Esophagus muscularis mucosa (tissue), 3 donors: Measurements from ENCODE around the gene SPATA33.

ENCODE experiments used
- POLR2A ChIP-seq: fragments of 450-650 bp; IDR thresholded peaks from one replicate; pipeline ENCODE4 v1.6.1; 2017; ENCODE audit warnings: antibody characterized with exemption, moderate library complexity, mild to moderate bottlenecking, low read depth
- POLR2AphosphoS5 ChIP-seq, 2 donors: sonication (generic); formaldehyde crosslinking; IDR thresholded peaks; one replicate each; pipeline ENCODE4 v1.6.1; 2017; ENCODE audit warnings: antibody characterized with exemption in 2 of 2
- TF ChIP-seq, protein P1 (sequence below), 3 experiments: fragments of 200-600 bp in 2 of 3; fragments of 450-650 bp in 1 of 3; sonication (generic) in 2 of 3; IDR thresholded peaks; one replicate each; pipeline ENCODE4 v1.5.1; 2017 to 2019; ENCODE audit warnings: antibody characterized with exemption in 3 of 3, mild to moderate bottlenecking in 2 of 3, moderate library complexity in 1 of 3

DNA sequence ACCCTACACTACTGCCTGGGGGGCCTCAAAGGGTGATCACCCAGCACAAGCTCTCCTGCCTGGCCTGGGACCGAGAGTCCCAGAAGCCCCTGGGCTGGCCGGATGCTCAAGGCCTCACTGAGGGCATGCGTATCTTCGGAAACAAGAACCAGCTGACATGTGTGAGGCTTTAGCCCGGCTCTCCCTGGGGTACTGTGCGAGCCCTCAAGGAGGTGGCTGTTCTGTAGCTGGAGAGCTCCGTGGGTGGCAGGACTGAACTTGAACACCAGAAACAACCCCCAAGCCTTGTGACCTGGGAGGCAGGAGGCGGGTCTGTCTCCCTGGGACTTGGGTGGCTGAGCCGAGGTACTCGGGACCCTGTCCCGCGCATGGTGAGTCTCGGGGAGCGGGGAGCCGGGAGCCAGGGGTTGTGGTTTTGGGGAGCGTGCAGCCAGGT, 37.2 kb upstream of the SPATA33 start:
- TF ChIP-seq, protein P1, sequence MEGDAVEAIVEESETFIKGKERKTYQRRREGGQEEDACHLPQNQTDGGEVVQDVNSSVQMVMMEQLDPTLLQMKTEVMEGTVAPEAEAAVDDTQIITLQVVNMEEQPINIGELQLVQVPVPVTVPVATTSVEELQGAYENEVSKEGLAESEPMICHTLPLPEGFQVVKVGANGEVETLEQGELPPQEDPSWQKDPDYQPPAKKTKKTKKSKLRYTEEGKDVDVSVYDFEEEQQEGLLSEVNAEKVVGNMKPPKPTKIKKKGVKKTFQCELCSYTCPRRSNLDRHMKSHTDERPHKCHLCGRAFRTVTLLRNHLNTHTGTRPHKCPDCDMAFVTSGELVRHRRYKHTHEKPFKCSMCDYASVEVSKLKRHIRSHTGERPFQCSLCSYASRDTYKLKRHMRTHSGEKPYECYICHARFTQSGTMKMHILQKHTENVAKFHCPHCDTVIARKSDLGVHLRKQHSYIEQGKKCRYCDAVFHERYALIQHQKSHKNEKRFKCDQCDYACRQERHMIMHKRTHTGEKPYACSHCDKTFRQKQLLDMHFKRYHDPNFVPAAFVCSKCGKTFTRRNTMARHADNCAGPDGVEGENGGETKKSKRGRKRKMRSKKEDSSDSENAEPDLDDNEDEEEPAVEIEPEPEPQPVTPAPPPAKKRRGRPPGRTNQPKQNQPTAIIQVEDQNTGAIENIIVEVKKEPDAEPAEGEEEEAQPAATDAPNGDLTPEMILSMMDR (IDR thresholded peaks at IDR 0.05), result no peak
- TF ChIP-seq POLR2A (no peak), POLR2AphosphoS5 (IDR thresholded peaks at IDR 0.05) (no peak)
